Stomach (tissue), 4 donors: ENCODE measurements around the gene MISP.

ENCODE experiments used
- CTCF ChIP-seq, 7 experiments: fragments of 450-650 bp in 4 of 7; fragments of 200-600 bp in 3 of 7; sonication (generic) in 3 of 7; IDR thresholded peaks; one replicate each; pipeline ENCODE4 v1.5.1; 2016 to 2019; ENCODE audit warnings: antibody characterized with exemption in 7 of 7, control low read depth in 2 of 7, mild to moderate bottlenecking in 1 of 7
- POLR2AphosphoS5 ChIP-seq, 3 donors: sonication (generic); formaldehyde crosslinking; IDR thresholded peaks; one replicate each; pipeline ENCODE4 v1.6.1; 2016; ENCODE audit warnings: antibody characterized with exemption in 3 of 3

GRCh38 chr19:812049-812746, 61.3 kb downstream of the MISP start:
- TF ChIP-seq CTCF (IDR thresholded peaks at IDR 0.05) (no peak), POLR2AphosphoS5 (IDR thresholded peaks at IDR 0.05) (no peak)
